Breast epithelium (tissue), 3 donors: Measurements from ENCODE around the gene NTHL1.

Experiments used
- CTCF ChIP-seq, 3 donors: fragments of 450-650 bp; IDR thresholded peaks; one replicate each; pipeline ENCODE4 v1.5.1; 2016 to 2017; ENCODE audit warnings: antibody characterized with exemption in 3 of 3, mild to moderate bottlenecking in 3 of 3, moderate library complexity in 3 of 3
- POLR2A ChIP-seq: fragments of 450-650 bp; IDR thresholded peaks from one replicate; pipeline ENCODE4 v1.6.1; 2016; ENCODE audit warnings: antibody characterized with exemption, mild to moderate bottlenecking, moderate library complexity

DNA sequence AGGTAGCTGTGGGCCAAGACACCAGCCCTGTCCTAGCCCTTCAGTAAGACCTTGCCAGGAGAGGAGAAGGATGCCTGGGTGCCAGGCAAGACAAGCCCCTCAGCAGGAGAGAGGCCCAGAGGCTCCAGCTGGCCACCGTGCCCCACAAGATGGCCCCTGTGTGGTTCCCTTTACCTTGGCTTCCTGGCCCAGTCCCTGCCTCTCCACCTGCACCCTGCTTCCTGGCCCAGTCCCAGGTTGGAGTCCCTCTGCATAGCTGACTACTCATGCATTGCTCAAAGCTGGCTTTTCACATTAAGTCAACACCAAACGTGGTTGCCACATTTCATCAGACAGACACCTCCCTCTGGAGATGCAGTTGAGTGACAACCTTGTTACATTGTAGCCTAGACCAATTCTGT, 53.9 kb downstream of the NTHL1 start:
- TF ChIP-seq POLR2A (no peak), CTCF (IDR thresholded peaks at IDR 0.05) (no peak)
